ENCODE results near the gene SH3PXD2B.

GRCh38 chr5:172494630-172495505, 40.5 kb upstream of the SH3PXD2B start:
- TF ChIP-seq EZH2 (IDR thresholded peaks at IDR 0.05; ENCODE audit: low read length, missing control alignments): no peak
- TF ChIP-seq, protein P1, sequence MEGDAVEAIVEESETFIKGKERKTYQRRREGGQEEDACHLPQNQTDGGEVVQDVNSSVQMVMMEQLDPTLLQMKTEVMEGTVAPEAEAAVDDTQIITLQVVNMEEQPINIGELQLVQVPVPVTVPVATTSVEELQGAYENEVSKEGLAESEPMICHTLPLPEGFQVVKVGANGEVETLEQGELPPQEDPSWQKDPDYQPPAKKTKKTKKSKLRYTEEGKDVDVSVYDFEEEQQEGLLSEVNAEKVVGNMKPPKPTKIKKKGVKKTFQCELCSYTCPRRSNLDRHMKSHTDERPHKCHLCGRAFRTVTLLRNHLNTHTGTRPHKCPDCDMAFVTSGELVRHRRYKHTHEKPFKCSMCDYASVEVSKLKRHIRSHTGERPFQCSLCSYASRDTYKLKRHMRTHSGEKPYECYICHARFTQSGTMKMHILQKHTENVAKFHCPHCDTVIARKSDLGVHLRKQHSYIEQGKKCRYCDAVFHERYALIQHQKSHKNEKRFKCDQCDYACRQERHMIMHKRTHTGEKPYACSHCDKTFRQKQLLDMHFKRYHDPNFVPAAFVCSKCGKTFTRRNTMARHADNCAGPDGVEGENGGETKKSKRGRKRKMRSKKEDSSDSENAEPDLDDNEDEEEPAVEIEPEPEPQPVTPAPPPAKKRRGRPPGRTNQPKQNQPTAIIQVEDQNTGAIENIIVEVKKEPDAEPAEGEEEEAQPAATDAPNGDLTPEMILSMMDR (conservative IDR thresholded peaks at IDR 0.05 in 1 of 2, IDR thresholded peaks at IDR 0.05 in 1 of 2; ENCODE audit: low read depth in 1 of 2, low read length in 2 of 2): no peak
